ENCODE data around the gene CDH8.

CDH8 gene

GRCh38 chr16:61606581-61606980, 429.7 kb downstream of the CDH8 start:
- intact Hi-C loops (cut with DNase I), result no loop called here
- DNase-seq, result no peak
